Retinal pigment epithelial cell (primary cell): Measurements from ENCODE around the gene CDKN2A.
A peak's percentile ranks its signal among the peaks of the same experiment; 100 is the strongest.

Experiments
- DNase-seq: peaks from one replicate; pipeline ENCODE4 v3.0.0-alpha.2; 2010; ENCODE audit warnings: low read depth
- H3K4me3 ChIP-seq: 2 replicates; pipeline ENCODE4 v1.5.1; 2011; ENCODE audit warnings: mild to moderate bottlenecking, low read length, control low read depth, moderate library complexity
- CTCF ChIP-seq: conservative IDR thresholded peaks from 2 replicates; pipeline ENCODE4 v1.5.1; 2011; ENCODE audit warnings: low read depth, low read length, control low read depth, inconsistent platforms

CDKN2A gene

GRCh38 chr9:21996858-21997257, 2.7 kb upstream of the CDKN2A start:
- H3K4me3 ChIP-seq: peak overlapping the region; percentile 75
- no peak for TF ChIP-seq CTCF
- no peak for DNase-seq

GRCh38 chr9:21996438-21996837, 2.2 kb upstream of the CDKN2A start:
- H3K4me3 ChIP-seq: peak overlapping the region; percentile 75
- no peak for TF ChIP-seq CTCF
- no peak for DNase-seq

GRCh38 chr9:21995666-21996398, 1.6 kb upstream of the CDKN2A start:
- DNase-seq: no peak
- H3K4me3 ChIP-seq: peak overlapping the region; percentile 75
- TF ChIP-seq CTCF: peak; percentile 43

DNA sequence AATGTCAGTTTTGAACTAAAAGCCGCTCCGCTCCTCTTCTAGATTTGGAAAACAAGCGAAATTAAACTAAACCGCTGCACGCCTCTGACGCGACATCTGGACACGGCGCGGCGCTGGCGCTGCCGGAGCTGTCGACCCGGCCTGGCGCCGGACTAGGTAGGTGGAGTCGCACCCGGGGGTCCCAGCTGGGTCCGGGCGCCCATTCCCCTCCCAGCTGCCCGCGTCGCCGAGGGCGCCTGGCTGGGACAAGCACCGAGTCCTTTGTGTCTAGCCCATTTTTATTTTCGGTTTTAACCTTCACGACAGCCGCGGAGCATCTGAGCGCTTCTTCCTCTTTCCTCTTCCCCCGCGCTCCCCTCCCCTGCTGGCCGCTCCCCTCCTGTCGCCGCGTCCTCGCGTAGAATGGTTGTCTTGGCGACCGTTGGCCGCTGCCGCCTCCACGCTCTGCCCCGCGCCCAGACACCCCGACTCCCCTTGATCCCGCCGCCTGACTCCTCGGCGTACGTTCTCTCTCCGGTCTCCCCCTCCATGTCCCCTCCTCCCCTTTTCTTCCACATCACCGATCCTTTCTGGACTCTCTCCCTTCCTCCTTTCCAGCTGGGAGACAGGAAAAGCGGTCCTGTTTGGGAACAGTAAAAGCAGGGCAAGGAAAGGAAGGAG, 944 bp upstream of the CDKN2A start:
- peak overlapping the region; percentile 75 for H3K4me3 ChIP-seq
- no peak for DNase-seq
- no peak for TF ChIP-seq CTCF

- peak within 1 kb of the TSS; percentile 75 for H3K4me3 ChIP-seq
- no peak for DNase-seq
- peak; percentile 16 for TF ChIP-seq CTCF
These were observed 389 bp upstream of the CDKN2A start, which contains the start of gene CDKN2B-AS1 for GRCh38 chr9:21994556-21995005. Gene CDKN2B-AS1 (plus strand): TSS chr9:21994791.

DNA sequence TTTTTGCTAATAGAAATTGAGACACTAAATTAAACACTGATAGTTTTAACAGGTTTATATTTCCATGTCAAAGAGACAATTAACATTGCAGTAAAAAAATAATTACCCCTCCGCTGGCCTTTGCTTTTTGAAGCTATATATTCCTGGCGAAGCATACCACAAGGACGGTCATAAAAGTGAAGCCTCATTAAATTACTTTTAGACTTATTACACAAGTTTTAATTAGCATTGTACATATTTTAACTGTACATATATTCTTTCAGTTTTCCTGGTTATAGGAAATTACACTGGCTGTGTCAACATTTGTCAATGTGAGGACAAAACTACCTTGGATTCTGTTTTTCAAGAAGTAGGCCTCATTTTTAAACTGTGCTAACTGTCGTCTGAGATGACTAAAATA, 1.2 kb downstream of the CDKN2A start:
- TF ChIP-seq CTCF: no peak
- peak overlapping the region; percentile 75 for H3K4me3 ChIP-seq
- no peak for DNase-seq
